GM12878 (cell line): ENCODE measurements around the gene GAL3ST2. TPM values are rescaled to one million over a fixed set of nuclear protein-coding genes. Genes with fewer than 3 reads are reported as not detected.
"Not testable (repeated sequence)": the region's sequence is repeated elsewhere in the genome, so short reads cannot be mapped to it uniquely, and the experiment has no call there.

Source experiments
- ATAC-seq: fragments of 200-7000 bp; cut with Tn5 transposase; 3 replicates; pipeline ENCODE4 v1.9.1; 2020; ENCODE audit warnings: mild to moderate bottlenecking, moderate library complexity
- BruUV-seq: library from RNA; stranded (reverse); fragments of 400-500 nt; replicated peaks from 2 replicates; lab custom pipeline; 2021; lab: Mats Ljungman, UMichigan
- CTCF ChIA-PET: fragments of 300-600 bp; sonication (Branson Sonifier 250); formaldehyde crosslinking; extraction: SDS; loops from one replicate; lab custom pipeline; 2021; ENCODE audit warnings: inconsistent platforms; lab: Yijun Ruan, JAX
- POLR2A ChIA-PET: fragments of 350-600 bp; formaldehyde crosslinking; extraction: SDS; loops from one replicate; lab custom pipeline; 2021; ENCODE audit warnings: inconsistent platforms; lab: Charles Lee
- RAD21 ChIA-PET: fragments of 300-600 bp; sonication (Branson Sonifier 250); formaldehyde crosslinking; loops from one replicate; lab custom pipeline; 2023; ENCODE audit warnings: antibody characterized with exemption; ENCODE audit not compliant: unreplicated experiment; lab: Charles Lee
- SMC1A ChIA-PET: fragments of 300-600 bp; sonication (Branson Sonifier 250); formaldehyde crosslinking; loops from one replicate; lab custom pipeline; 2023; ENCODE audit not compliant: unreplicated experiment, uncharacterized antibody; lab: Charles Lee
- DNase-seq: peaks from one replicate; pipeline ENCODE4 v3.0.0-alpha.2; 2011; ENCODE audit warnings: low read depth, low spot score
- FAIRE-seq: peaks from 3 replicates; lab custom pipeline; 2011; peaks lifted over from hg19 to GRCh38; lab: Jason Lieb, UNC
- H2AFZ ChIP-seq: 2 replicates; pipeline ENCODE4 v1.6.0; 2011; ENCODE audit warnings: low read depth, low read length, control low read depth; ENCODE audit not compliant: control insufficient read depth
- H3K27ac ChIP-seq: 2 replicates; pipeline ENCODE4 v1.5.1; 2011; ENCODE audit warnings: control low read depth; ENCODE audit not compliant: control insufficient read depth, insufficient read depth
- H3K27me3 ChIP-seq, 2 experiments: replicated peaks in 1 of 2; 2 replicates each; pipeline versions ENCODE4 v1.6.0 to v1.6.1; 2011; ENCODE audit warnings: low read length in 1 of 2; ENCODE audit not compliant: control insufficient read depth in 2 of 2, insufficient read depth in 2 of 2
- H3K36me3 ChIP-seq, 2 experiments: 2 replicates each; pipeline ENCODE4 v1.5.1; 2011; ENCODE audit warnings: low read length in 1 of 2; ENCODE audit not compliant: control insufficient read depth in 2 of 2, insufficient read depth in 2 of 2
- H3K4me1 ChIP-seq: 2 replicates; pipeline ENCODE4 v1.6.1; 2011; ENCODE audit warnings: mild to moderate bottlenecking, low read length, moderate library complexity, mixed read lengths; ENCODE audit not compliant: control insufficient read depth, insufficient read depth
- H3K4me2 ChIP-seq: 2 replicates; pipeline ENCODE4 v1.6.0; 2011; ENCODE audit warnings: control low read depth; ENCODE audit not compliant: control insufficient read depth, insufficient read depth
- H3K4me3 ChIP-seq: fragments of 200-600 bp; sonication (generic); 2 replicates; pipeline ENCODE4 v1.5.1; 2016
- H3K79me2 ChIP-seq: 2 replicates; pipeline ENCODE4 v1.6.0; 2011; ENCODE audit warnings: low read length; ENCODE audit not compliant: control insufficient read depth, insufficient read depth
- H3K9ac ChIP-seq: 2 replicates; pipeline ENCODE4 v1.8.0; 2011; ENCODE audit warnings: low read length, control low read depth, mixed read lengths; ENCODE audit not compliant: control insufficient read depth, insufficient read depth
- H3K9me3 ChIP-seq: replicated peaks from 3 replicates; pipeline ENCODE4 v1.5.1; 2011; ENCODE audit warnings: mild to moderate bottlenecking, low read length; ENCODE audit not compliant: control insufficient read depth, insufficient read depth
- H4K20me1 ChIP-seq: 2 replicates; pipeline ENCODE4 v1.6.0; 2011; ENCODE audit not compliant: control insufficient read depth, insufficient read depth
- CEBPB ChIP-seq, 2 experiments: fragments of 150-350 bp in 1 of 2; IDR thresholded peaks; 2 replicates each; pipeline ENCODE4 v1.6.1; 2012 to 2014; ENCODE audit warnings: low read depth in 2 of 2, low read length in 2 of 2, borderline replicate concordance in 1 of 2, inconsistent platforms in 1 of 2
- CHD2 ChIP-seq: IDR thresholded peaks from 2 replicates; pipeline ENCODE4 v1.6.1; 2011; ENCODE audit warnings: low read depth, low read length, improper control_type of control experiment, borderline replicate concordance
- YY1 ChIP-seq: IDR thresholded peaks from 2 replicates; pipeline ENCODE4 v1.6.1; 2011; ENCODE audit warnings: low read depth, mild to moderate bottlenecking, low read length
- ZBTB40 ChIP-seq: fragments of 450-650 bp; IDR thresholded peaks from 2 replicates; pipeline ENCODE4 v1.6.1; 2016; ENCODE audit warnings: mild to moderate bottlenecking, moderate library complexity, borderline replicate concordance
- WGBS: methylation state at CpG from one replicate; pipeline ENCODE4 v1.1.6; 2016; ENCODE audit warnings: low lambda C conversion rate; ENCODE audit not compliant: insufficient replicate concordance, insufficient coverage; ENCODE audit errors: missing lambda C conversion rate; 5-methylcytosine and 5-hydroxymethylcytosine counted together
- in situ Hi-C: fragments of 300-500 bp; cut with MboI; formaldehyde crosslinking; loops from 9 replicates; pipeline ENCODE4 v1.14.3; 2018; ENCODE audit warnings: mixed read lengths
- intact Hi-C: fragments of 100-400 bp; cut with micrococcal nuclease; formaldehyde crosslinking; loops from one replicate; pipeline ENCODE4 v1.14.2; 2022; ENCODE audit not compliant: unreplicated experiment
- polyA plus RNA-seq, 11 experiments: library from polyadenylated mRNA; depleted of rRNA in 4 of 11; unstranded in 6 of 11; stranded (reverse) in 5 of 11; fragments of >200 nt; fragmentation: Nextera tagmentation in 4 of 11; fragmentation: Illumina TruSeq in 1 of 11; extraction: Ambion mirVana in 4 of 11; extraction: Trizol in 1 of 11; gene quantifications; 1 replicate in 1 of 11; 2 replicates in 10 of 11; pipeline versions ENCODE4 v1.2.1 to v1.2.3, GENCODE V29; 2011 to 2016; ENCODE audit warnings: inconsistent platforms in 2 of 11, missing spikeins in 2 of 11, low read depth in 1 of 11
- total RNA-seq, 4 experiments: library from RNA; depleted of rRNA in 3 of 4; stranded (reverse); fragments of >200 nt in 3 of 4; fragmentation: Illumina TruSeq in 1 of 4; extraction: Trizol in 1 of 4; gene quantifications; 2 replicates each; pipeline versions ENCODE4 v1.2.1 to v1.2.3, GENCODE V29; 2013 to 2021
- TF ChIP-seq, protein P1 (sequence below): fragments of 450-650 bp; IDR thresholded peaks from 2 replicates; pipeline ENCODE4 v1.6.1; 2014; ENCODE audit warnings: mild to moderate bottlenecking

GAL3ST2 gene
- total and polyA plus RNA-seq, 10 of the 15 experiments (the other 5 are each of a cell fraction or from before 2014, with no cell fraction given), result 0.09 to 0.36 (median 0.11) TPM; not detected in 7

GRCh38 chr2:241742320-241742939 lies 34.2 kb upstream of the GAL3ST2 start (continued):
- no peak for TF ChIP-seq CHD2
- TF ChIP-seq, protein P1, sequence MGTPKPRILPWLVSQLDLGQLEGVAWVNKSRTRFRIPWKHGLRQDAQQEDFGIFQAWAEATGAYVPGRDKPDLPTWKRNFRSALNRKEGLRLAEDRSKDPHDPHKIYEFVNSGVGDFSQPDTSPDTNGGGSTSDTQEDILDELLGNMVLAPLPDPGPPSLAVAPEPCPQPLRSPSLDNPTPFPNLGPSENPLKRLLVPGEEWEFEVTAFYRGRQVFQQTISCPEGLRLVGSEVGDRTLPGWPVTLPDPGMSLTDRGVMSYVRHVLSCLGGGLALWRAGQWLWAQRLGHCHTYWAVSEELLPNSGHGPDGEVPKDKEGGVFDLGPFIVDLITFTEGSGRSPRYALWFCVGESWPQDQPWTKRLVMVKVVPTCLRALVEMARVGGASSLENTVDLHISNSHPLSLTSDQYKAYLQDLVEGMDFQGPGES, result no peak
- no peak for TF ChIP-seq CEBPB (IDR thresholded peaks at IDR 0.05; ENCODE audit: borderline replicate concordance in 1 of 2, low read depth in 2 of 2, low read length in 2 of 2)
- TF ChIP-seq YY1, result no peak
- TF ChIP-seq ZBTB40, result no peak

GRCh38 chr2:241743008-241743407 lies 33.6 kb upstream of the GAL3ST2 start:
- SMC1A ChIA-PET, CTCF ChIA-PET, intact Hi-C loops, H3K4me2 ChIP-seq, H3K27ac ChIP-seq, BruUV-seq, H3K9me3 ChIP-seq, H3K79me2 ChIP-seq, H3K9ac ChIP-seq, H4K20me1 ChIP-seq, H3K4me1 ChIP-seq, H3K27me3 ChIP-seq, ATAC-seq, H3K4me3 ChIP-seq, FAIRE-seq, H2AFZ ChIP-seq, POLR2A ChIA-PET, RAD21 ChIA-PET, DNase-seq, in situ Hi-C loops: not testable (repeated sequence)
- peaks cover 2 to 10% of the 10 kb centered on the region in 2 experiments for H3K36me3 ChIP-seq
- WGBS, result 99% methylated on average over 15 of the region's 15 CpGs
